ENCODE results near the gene CX3CR1.
"Not testable (repeated sequence)": the region's sequence is repeated elsewhere in the genome, so short reads cannot be mapped to it uniquely, and the experiment has no call there.

CX3CR1 gene

GRCh38 chr3:39227596-39227995, 52.2 kb downstream of the CX3CR1 start:
- not testable (repeated sequence) for H2BK120ac ChIP-seq (ENCODE audit: low read depth, low read length); H3K4me2 ChIP-seq (ENCODE audit: insufficient read depth, low read length, poor library complexity, severe bottlenecking)

DNA sequence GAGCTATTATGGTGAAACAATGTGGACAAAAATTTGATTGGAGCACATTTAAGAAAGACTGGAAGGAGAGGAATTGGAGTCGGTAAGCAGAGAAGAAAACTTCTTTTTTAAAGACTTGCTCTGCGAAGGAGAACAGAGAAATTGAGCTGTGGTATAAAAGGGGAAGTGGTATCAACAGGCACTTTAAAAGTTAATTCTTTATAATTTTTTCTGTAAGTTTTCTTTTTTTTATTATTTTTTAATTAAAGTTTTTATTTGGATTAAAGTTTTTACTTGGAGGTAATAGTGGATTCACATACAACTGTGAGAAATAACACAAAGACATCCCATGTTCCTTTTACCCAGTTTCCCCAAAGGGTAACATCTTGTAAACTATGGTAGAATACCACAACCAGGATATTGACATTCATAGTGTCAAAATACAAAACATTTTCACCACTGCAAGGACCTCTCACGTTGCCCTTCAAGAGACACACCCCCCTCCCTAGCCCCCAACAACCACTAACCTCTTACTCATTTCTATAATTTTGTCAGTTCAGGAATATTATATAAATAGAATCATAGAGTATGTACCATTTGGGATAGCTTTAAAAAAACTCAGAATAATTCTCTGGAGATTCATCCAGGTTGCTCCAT, 53.6 kb downstream of the CX3CR1 start:
- Histone ChIP-seq H3K18ac (ENCODE audit: low read length) (no peak overlapping the region), H4K91ac (ENCODE audit: low read depth, low read length, poor library complexity) (no peak overlapping the region), H3K23ac (ENCODE audit: low read depth, low read length, poor library complexity) (no peak overlapping the region), H3K4me1 (ENCODE audit: control insufficient read depth in 2 of 2, insufficient read depth in 1 of 2, low read depth in 1 of 2, low read length in 2 of 2) (no peaks in the 10 kb centered on the region), H3K9me3 (replicated peaks in 1 of 2; ENCODE audit: control insufficient read depth in 2 of 2, insufficient read depth in 1 of 2, low read depth in 1 of 2, low read length in 2 of 2) (no peaks in the 10 kb centered on the region), H2AFZ (ENCODE audit: low read length) (no peak overlapping the region), H3K27ac (replicated peaks; ENCODE audit: low read length) (no peak overlapping the region), H3K4ac (ENCODE audit: low read length) (no peak overlapping the region), H3K79me1 (ENCODE audit: low read depth, low read length) (no peaks in the 10 kb centered on the region), H3K27me3 (ENCODE audit: control insufficient read depth in 3 of 3, insufficient read depth in 3 of 3, low read depth in 1 of 3, low read length in 3 of 3) (no peaks in the 10 kb centered on the region), H2BK15ac (ENCODE audit: low read length) (no peak overlapping the region), H2BK5ac (ENCODE audit: low read length) (no peak overlapping the region), H2AK5ac (ENCODE audit: low read depth, low read length) (no peak overlapping the region), H3K4me3 (ENCODE audit: low read length in 2 of 2) (no peak overlapping the region), H2BK12ac (ENCODE audit: low read length) (no peak overlapping the region), H3K36me3 (replicated peaks in 1 of 2; ENCODE audit: control insufficient read depth in 2 of 2, insufficient read depth in 2 of 2, low read length in 2 of 2) (no peaks in the 10 kb centered on the region), H4K8ac (ENCODE audit: low read depth, low read length) (no peak overlapping the region), H3K14ac (ENCODE audit: low read length) (no peak overlapping the region), H3K4me2 (ENCODE audit: insufficient read depth, low read length, poor library complexity, severe bottlenecking) (no peak overlapping the region), H3K9ac (ENCODE audit: low read depth, low read length, poor library complexity) (no peak overlapping the region), H2BK120ac (ENCODE audit: low read depth, low read length) (no peak overlapping the region)
- DNase-seq (ENCODE audit: low spot score): no peak
- WGBS, 2 donors (ENCODE audit: extremely low coverage in 2 of 2, insufficient read length in 2 of 2, insufficient replicate concordance in 1 of 2): no CpG with 5 or more reads among the region's 3 CpGs

More at GRCh38 chr3:39227596-39227995, 52.2 kb downstream of the CX3CR1 start:
- not testable (repeated sequence) for H3K79me1 ChIP-seq (ENCODE audit: low read depth, low read length); H3K9me3 ChIP-seq (replicated peaks in 1 of 2; ENCODE audit: control insufficient read depth in 2 of 2, insufficient read depth in 1 of 2, low read depth in 1 of 2, low read length in 2 of 2); H3K23ac ChIP-seq (ENCODE audit: low read depth, low read length, poor library complexity); H3K27ac ChIP-seq (replicated peaks; ENCODE audit: low read length); H3K4ac ChIP-seq (ENCODE audit: low read length); H3K4me1 ChIP-seq (ENCODE audit: control insufficient read depth in 2 of 2, insufficient read depth in 1 of 2, low read depth in 1 of 2, low read length in 2 of 2); H3K4me3 ChIP-seq (ENCODE audit: low read length in 2 of 2); H2AFZ ChIP-seq (ENCODE audit: low read length); H2AK5ac ChIP-seq (ENCODE audit: low read depth, low read length); H4K91ac ChIP-seq (ENCODE audit: low read depth, low read length, poor library complexity); H3K9ac ChIP-seq (ENCODE audit: low read depth, low read length, poor library complexity); H2BK5ac ChIP-seq (ENCODE audit: low read length); H3K27me3 ChIP-seq (ENCODE audit: control insufficient read depth in 3 of 3, insufficient read depth in 3 of 3, low read depth in 1 of 3, low read length in 3 of 3); H3K36me3 ChIP-seq (replicated peaks in 1 of 2; ENCODE audit: control insufficient read depth in 2 of 2, insufficient read depth in 2 of 2, low read length in 2 of 2); H3K14ac ChIP-seq (ENCODE audit: low read length); H2BK15ac ChIP-seq (ENCODE audit: low read length); H4K8ac ChIP-seq (ENCODE audit: low read depth, low read length); H2BK12ac ChIP-seq (ENCODE audit: low read length); H3K18ac ChIP-seq (ENCODE audit: low read length); DNase-seq (ENCODE audit: low spot score)
- WGBS, 2 donors (ENCODE audit: extremely low coverage in 2 of 2, insufficient read length in 2 of 2, insufficient replicate concordance in 1 of 2): no CpG with 5 or more reads among the region's 32 CpGs

GRCh38 chr3:39224288-39224687, 55.5 kb downstream of the CX3CR1 start:
- Histone ChIP-seq H2AK5ac (ENCODE audit: low read depth, low read length) (no peak overlapping the region), H3K18ac (ENCODE audit: low read length) (no peak overlapping the region), H3K4me1 (ENCODE audit: control insufficient read depth in 2 of 2, insufficient read depth in 1 of 2, low read depth in 1 of 2, low read length in 2 of 2) (no peaks in the 10 kb centered on the region), H3K14ac (ENCODE audit: low read length) (no peak overlapping the region), H3K9ac (ENCODE audit: low read depth, low read length, poor library complexity) (no peak overlapping the region), H2BK120ac (ENCODE audit: low read depth, low read length) (no peak overlapping the region), H3K9me3 (replicated peaks in 1 of 2; ENCODE audit: control insufficient read depth in 2 of 2, insufficient read depth in 1 of 2, low read depth in 1 of 2, low read length in 2 of 2) (no peaks in the 10 kb centered on the region), H3K4me3 (ENCODE audit: low read length in 2 of 2) (no peak overlapping the region), H3K23ac (ENCODE audit: low read depth, low read length, poor library complexity) (no peak overlapping the region), H3K27ac (replicated peaks; ENCODE audit: low read length) (no peak overlapping the region), H3K79me1 (ENCODE audit: low read depth, low read length) (no peaks in the 10 kb centered on the region), H2BK15ac (ENCODE audit: low read length) (no peak overlapping the region), H2BK5ac (ENCODE audit: low read length) (no peak overlapping the region), H3K4ac (ENCODE audit: low read length) (no peak overlapping the region), H2AFZ (ENCODE audit: low read length) (no peak overlapping the region), H2BK12ac (ENCODE audit: low read length) (no peak overlapping the region), H4K8ac (ENCODE audit: low read depth, low read length) (no peak overlapping the region), H4K91ac (ENCODE audit: low read depth, low read length, poor library complexity) (no peak overlapping the region), H3K36me3 (replicated peaks in 1 of 2; ENCODE audit: control insufficient read depth in 2 of 2, insufficient read depth in 2 of 2, low read length in 2 of 2) (no peaks in the 10 kb centered on the region), H3K4me2 (ENCODE audit: insufficient read depth, low read length, poor library complexity, severe bottlenecking) (no peak overlapping the region), H3K27me3 (ENCODE audit: control insufficient read depth in 3 of 3, insufficient read depth in 3 of 3, low read depth in 1 of 3, low read length in 3 of 3) (no peaks in the 10 kb centered on the region)
- no CpG with 5 or more reads among the region's 2 CpGs for WGBS, 2 donors (ENCODE audit: extremely low coverage in 2 of 2, insufficient read length in 2 of 2, insufficient replicate concordance in 1 of 2)
- DNase-seq (ENCODE audit: low spot score): no peak

DNA sequence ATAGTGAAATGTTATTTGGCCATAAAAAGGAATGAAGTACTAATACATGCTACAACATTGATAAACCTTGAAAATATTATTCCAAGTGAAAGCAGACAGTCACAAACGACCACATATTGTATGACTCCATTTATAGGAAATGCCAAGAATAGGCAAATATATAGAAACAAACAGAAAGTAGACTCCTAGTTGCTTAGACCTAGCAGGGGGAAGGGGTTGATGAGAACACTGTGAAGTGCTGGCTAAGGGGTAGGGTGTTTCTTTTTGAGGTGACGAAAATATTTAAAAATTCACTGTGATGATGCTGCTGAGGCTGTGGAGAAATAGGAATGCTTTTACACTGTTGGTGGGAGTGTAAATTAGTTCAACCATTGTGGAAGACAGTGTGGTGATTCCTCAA, 56.9 kb downstream of the CX3CR1 start:
- no peak overlapping the region for H4K8ac ChIP-seq (ENCODE audit: low read depth, low read length)
- H3K9me3 ChIP-seq (replicated peaks in 1 of 2; ENCODE audit: control insufficient read depth in 2 of 2, insufficient read depth in 1 of 2, low read depth in 1 of 2, low read length in 2 of 2): no peaks in the 10 kb centered on the region
- no peak overlapping the region for H3K4me2 ChIP-seq (ENCODE audit: insufficient read depth, low read length, poor library complexity, severe bottlenecking)
- no peak overlapping the region for H3K18ac ChIP-seq (ENCODE audit: low read length)
- H3K27me3 ChIP-seq (ENCODE audit: control insufficient read depth in 3 of 3, insufficient read depth in 3 of 3, low read depth in 1 of 3, low read length in 3 of 3): peaks cover 0 to 5% (median 0%) of the 10 kb centered on the region in 3 experiments
- no peak overlapping the region for H2BK5ac ChIP-seq (ENCODE audit: low read length)
- no peak overlapping the region for H2AK5ac ChIP-seq (ENCODE audit: low read depth, low read length)
- no peak overlapping the region for H2BK12ac ChIP-seq (ENCODE audit: low read length)
- no peak overlapping the region for H2AFZ ChIP-seq (ENCODE audit: low read length)
- no peaks in the 10 kb centered on the region for H3K79me1 ChIP-seq (ENCODE audit: low read depth, low read length)
- no peak overlapping the region for H3K4ac ChIP-seq (ENCODE audit: low read length)
- WGBS, 2 donors (ENCODE audit: extremely low coverage in 2 of 2, insufficient read length in 2 of 2, insufficient replicate concordance in 1 of 2): no CpG with 5 or more reads among the region's 2 CpGs
- H3K4me1 ChIP-seq (ENCODE audit: control insufficient read depth in 2 of 2, insufficient read depth in 1 of 2, low read depth in 1 of 2, low read length in 2 of 2): no peaks in the 10 kb centered on the region
- H3K4me3 ChIP-seq (ENCODE audit: low read length in 2 of 2): no peak overlapping the region
- no peak overlapping the region for H3K27ac ChIP-seq (replicated peaks; ENCODE audit: low read length)
- H3K23ac ChIP-seq (ENCODE audit: low read depth, low read length, poor library complexity): no peak overlapping the region
- H2BK15ac ChIP-seq (ENCODE audit: low read length): no peak overlapping the region
- no peaks in the 10 kb centered on the region for H3K36me3 ChIP-seq (replicated peaks in 1 of 2; ENCODE audit: control insufficient read depth in 2 of 2, insufficient read depth in 2 of 2, low read length in 2 of 2)
- no peak overlapping the region for H2BK120ac ChIP-seq (ENCODE audit: low read depth, low read length)
- DNase-seq (ENCODE audit: low spot score): no peak
- H3K9ac ChIP-seq (ENCODE audit: low read depth, low read length, poor library complexity): no peak overlapping the region
- no peak overlapping the region for H4K91ac ChIP-seq (ENCODE audit: low read depth, low read length, poor library complexity)
- no peak overlapping the region for H3K14ac ChIP-seq (ENCODE audit: low read length)
